ENCODE measurements around the gene OR13C3. TPM values are rescaled to one million over a fixed set of nuclear protein-coding genes. Genes with fewer than 3 reads are reported as not detected.
"Not testable (repeated sequence)": the region's sequence is repeated elsewhere in the genome, so short reads cannot be mapped to it uniquely, and the experiment has no call there.

The OR13C3 gene
- total RNA-seq (2014; rRNA removed; shearing (Covaris generic)), result not detected in 2 replicates
- not detected in 2 replicates for polyA plus RNA-seq (2014; cell fraction: nucleus; rRNA removed)

DNA sequence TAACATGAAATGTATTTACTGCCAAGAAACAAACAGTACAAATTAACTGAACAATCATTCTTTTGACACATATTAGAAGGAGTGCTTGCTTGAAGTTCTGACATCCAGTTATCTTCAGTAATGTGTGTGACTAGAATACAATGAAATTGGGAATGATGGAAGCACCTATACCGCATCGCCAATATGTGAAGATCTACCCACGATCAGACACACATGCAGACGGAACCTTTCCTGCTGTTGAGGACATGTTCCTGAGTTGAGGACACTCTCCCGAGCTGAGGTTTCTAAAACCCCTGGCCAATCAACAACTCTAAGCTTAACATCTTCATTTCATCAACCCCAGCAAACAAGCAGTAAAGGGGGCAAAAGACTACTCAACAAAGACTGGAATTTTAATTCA lies at the start of gene OR13C3:
OR13C3 (minus strand) TSS at position 101 of the 400 bp plus-strand sequence. CDS start 133 bp downstream, outside the sequence.
- DNase-seq (ENCODE audit: extremely low read depth, low read depth), result no peak

DNA sequence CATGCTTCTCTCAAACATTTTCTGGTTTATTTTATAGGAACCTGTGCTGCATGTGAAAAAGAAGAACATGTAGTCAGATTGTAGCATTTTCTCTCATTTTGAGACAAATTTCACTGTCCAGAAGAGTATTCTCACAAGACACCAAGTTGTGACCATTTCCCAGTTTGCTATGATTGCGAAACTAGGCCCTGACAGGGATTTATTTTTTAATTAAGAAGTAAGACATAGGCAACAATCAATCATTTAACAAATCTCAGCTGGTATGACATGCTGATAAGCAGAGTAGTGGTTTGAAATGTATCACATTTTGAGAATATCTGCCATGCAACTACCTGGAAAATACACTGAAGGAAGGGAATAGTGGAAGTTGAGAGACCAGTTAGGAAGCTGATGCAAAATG lies 43.9 kb upstream of the OR13C3 start:
- no peak for DNase-seq (ENCODE audit: extremely low read depth, low read depth)

DNA sequence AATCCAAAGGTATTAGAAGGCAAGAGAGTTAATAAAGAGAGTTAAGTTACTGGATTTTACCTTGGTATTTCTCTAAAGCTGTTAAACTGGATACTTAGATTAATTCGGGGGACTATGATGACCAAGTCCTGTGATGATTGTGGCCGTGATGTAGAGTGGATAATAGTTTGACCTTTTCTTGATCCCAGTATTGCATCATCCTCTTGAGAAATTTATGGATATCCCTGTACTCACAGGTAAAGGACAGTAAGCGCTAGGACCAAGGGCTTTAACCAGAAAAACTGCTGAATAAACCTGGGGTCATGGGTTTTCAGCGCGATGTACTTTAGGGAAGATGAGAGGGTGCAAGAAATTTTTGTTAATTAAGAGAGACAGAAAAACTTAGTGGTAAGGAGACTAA lies 40.6 kb upstream of the OR13C3 start:
- no peak for DNase-seq (ENCODE audit: extremely low read depth, low read depth)

DNA sequence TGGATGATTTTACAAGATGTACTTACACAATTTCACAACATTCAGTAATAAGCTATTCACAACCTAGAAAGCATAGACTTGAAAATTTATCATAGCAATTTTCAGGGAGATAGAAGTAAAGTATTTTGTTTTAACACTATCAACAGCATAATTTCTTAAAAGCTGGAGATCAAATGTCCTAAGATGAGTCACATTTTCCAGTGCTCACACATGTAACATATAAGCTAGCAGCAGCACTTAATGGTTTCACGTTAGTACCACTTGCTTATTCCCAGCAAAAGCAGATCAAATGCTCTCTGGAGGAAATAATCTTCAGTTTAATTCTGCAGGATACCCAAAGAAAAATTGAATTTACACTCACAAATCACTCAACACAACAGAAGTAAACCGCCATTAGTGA lies 38.8 kb upstream of the OR13C3 start:
- DNase-seq (ENCODE audit: extremely low read depth, low read depth), result no peak

DNA sequence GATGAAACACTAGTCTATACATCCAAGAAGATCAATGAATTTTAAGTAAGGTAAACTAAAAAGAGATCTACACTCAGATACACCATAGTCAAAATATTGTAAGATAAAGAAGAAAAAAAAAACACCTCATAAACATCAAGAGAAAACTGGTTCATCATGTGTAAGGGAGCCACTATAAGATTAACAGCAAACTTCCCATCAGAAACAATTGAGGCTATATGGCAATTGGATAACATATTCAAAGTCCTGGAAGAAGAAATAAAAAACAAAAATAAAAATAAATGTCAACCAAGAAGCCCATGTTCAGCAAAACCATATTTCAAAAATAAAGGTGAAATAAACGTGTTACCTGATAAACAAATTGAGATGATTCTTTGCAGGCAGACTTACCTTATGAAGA lies 36.0 kb upstream of the OR13C3 start:
- DNase-seq (ENCODE audit: extremely low read depth, low read depth), result no peak

DNA sequence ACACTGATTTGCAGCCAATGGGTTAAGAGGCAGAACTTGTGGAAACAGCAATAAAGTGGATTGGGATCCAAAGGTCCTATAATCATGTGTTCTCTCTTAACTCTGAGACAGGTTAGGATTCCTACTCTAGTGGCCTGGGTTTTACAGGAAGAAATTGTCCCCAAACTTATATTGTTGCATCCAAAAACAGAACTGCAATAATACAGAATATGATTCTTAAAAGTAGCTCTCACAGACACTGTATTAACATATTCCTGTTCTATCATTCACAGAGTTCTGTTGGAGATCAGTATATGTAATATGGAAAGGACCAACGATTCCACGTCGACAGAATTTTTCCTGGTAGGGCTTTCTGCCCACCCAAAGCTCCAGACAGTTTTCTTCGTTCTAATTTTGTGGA lies 32.2 kb upstream of the OR13C3 start, which contains the start of gene OR13C8:
OR13C8 (plus strand) TSS at position 301 of the 400 bp plus-strand sequence; CDS start at position 301, 0 bp downstream.
- DNase-seq (ENCODE audit: extremely low read depth, low read depth), result no peak

DNA sequence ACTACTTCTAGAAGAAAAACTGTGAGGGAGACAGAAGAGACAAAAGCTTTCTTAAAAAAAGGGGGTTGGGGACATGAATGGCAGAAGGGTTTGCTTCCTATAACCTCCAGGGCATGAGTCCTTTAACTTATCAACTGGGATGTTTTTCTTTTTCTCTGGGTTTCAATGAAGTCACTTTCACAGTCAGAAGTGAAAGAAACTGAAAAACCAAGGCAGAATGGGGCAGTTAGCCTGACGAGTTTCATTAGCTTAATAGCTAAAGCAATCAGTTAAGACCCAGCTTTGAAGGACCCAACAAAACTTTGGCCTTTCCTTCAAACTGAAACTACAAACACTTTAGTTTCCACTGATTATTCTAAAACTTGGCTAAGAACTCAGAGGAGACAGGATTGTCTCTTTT lies 27.7 kb upstream of the OR13C3 start:
- DNase-seq (ENCODE audit: extremely low read depth, low read depth), result no peak

DNA sequence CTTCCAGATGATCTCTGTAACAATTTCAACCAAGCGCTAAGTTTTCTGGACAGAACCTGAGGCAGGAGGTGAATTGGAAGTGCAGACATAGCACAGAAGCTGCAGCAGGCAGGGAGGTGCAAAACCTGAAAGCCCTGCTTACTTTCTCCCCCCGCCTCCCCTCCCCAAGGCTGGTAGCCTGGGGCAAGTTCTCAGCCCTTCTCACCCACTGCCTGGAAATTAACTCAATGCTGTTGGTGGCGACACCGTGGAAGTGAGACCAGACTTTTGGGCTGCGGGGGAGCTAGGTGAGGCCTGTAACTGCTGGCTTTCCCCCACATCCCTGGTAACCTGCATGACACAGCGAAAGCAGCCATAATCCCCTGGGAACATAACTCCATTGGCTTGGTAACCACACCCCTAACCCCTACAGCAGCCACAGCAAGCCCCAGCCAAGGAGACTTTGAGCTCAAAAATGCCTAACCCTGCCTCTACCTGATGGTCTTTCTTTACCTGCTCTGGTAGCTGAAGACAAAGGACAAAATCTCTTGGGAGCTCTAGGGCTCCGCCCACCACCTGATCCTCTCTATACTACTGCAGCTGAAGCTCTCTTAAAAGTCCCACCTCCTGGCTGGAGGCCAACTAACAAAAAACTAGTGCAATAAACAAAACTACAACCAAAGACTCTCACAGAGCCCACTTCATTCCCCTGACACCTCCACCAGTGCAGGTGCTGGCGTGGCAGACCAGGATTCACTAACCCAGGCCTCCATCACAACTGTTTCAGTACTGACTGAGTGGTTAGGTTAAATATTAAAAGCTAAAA lies 20.4 kb upstream of the OR13C3 start:
- DNase-seq (ENCODE audit: extremely low read depth, low read depth), result no peak

DNA sequence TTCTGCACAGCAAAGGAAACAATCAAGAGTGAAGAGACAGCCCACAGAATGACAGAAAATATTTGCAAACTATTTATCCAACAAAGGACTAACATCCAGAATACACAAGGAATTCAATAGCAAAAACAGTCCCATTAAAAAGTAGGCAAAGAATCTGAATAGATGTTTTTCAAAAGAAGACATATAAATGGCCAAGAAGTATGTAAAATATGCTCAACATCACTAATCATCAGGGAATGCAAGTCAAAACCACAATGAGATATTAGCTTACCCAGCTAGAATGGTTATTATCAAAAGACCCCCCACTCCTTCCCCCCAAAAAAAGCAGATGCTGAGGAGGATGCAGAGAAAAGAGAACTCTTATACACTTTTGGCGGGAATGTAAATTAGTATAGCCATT lies 18.9 kb upstream of the OR13C3 start:
- no peak for DNase-seq (ENCODE audit: extremely low read depth, low read depth)

DNA sequence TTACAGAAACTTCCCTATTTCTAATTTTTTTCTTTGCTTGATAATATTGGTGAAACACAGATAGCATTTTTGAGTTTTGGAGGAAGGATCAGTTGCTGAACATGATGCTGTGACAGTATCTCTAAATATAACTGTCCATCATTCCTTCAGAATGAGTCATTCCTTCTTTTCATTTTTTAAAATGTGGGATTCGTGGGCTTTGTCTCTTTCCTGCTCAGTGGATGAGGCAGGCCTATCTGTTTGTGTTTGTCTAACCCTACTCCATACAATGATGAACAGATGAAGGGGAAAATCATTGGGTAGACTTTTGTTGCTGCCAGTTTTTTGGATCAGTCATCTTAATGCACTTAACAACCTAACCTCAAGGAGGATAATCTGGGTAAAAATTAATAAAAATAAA lies 16.6 kb upstream of the OR13C3 start:
- no peak for DNase-seq (ENCODE audit: extremely low read depth, low read depth)

DNA sequence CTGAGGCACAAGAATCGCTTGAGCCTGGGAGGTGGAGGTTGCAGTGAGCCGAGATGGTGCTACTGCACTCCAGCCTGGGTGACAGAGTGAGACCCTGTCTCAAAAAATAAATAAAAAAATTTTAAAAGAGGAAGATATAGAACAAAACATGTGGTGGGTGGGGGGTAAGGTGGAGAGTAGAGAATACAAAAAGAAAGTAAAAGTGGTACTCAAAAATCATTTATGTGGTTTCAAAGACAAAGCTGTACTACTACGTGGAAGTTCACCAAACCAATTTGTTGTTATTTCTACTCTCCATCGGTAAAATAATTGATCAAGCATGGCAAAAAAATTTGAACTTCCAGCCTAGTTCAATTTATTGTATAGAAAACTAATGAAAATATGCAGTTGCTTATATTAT lies 8.0 kb upstream of the OR13C3 start:
- no peak for DNase-seq (ENCODE audit: extremely low read depth, low read depth)

DNA sequence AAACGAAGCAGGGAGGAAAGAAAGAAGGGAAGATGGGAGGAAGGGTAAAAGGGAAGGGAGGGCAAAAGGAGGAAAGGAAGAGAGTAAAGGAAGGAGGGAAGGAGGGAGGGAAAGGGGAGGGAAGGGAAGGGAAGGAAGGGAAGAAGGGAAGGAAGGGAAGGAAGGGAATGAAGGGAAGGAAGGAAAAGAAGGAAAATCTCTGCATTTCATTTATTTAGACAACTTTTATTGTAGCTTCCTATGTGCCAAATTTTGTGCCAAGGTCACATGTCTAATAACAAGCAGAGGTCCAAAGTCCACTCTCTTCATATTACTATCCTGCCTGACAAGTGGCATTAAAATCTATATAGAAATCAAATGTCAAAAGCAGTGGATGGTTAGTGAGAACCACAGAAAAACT lies 2.6 kb upstream of the OR13C3 start:
- DNase-seq (ENCODE audit: extremely low read depth, low read depth), result no peak

DNA sequence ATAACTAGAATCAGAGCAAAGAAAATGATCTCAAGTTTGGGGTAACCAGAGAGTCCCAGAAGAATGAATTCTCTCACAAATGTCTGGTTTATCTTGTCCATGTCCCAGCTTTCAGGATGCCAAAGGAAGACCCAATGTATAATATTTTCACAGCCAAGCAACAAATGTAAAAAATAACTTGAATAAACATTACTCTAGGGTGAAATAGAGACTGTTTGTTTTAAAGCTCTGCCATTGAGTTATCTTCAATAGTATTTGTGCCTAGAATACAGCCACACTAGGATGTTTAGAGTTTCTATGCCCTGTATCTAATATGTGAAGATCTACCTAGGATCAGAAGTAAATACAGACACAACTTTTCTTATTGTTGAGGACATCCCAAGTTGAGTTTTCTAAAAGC lies 9.5 kb downstream of the OR13C3 start, which contains the start of gene OR13C4:
OR13C4 (minus strand) TSS at position 101 of the 400 bp plus-strand sequence; CDS start at position 101, 0 bp downstream.
- DNase-seq (ENCODE audit: extremely low read depth, low read depth), result no peak

DNA sequence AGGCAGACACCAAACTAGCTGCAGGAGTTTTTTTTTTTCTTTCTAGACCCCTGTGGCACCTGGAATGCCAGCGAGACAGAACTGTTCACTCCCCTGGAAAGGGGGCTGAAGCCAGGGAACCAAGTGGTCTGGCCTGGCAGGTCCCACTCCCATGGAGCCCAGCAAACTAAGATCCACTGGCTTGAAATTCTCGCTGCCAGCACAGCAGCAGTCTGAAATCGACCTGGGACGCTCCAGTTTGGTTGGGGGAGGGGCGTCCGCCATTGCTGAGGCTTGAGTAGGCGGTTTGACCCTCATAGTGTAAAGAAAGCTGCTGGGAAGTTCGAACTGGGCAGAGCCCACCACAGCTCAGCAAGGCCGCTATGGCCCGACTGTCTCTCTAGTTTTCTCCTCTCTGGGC lies 16.4 kb downstream of the OR13C3 start:
- DNase-seq (ENCODE audit: extremely low read depth, low read depth), result not testable (repeated sequence)

DNA sequence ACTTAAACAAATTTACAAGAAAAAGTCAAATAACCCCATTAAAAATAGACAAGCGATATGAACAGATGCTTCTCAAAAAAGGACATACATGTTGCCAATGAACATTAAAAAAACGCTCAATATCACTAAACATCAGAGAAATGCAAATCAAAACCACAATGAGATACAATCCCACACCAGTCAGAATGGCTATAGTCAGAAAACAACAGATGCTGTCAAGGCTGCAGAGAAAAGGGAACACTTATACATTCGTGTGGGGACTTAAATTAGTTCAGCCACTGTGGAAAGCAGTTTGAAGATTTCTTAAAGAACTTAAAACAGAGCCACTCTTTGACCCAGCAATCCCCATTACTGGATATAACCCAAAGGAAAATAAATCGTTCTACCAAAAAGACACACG lies 21.8 kb downstream of the OR13C3 start:
- no peak for DNase-seq (ENCODE audit: extremely low read depth, low read depth)

DNA sequence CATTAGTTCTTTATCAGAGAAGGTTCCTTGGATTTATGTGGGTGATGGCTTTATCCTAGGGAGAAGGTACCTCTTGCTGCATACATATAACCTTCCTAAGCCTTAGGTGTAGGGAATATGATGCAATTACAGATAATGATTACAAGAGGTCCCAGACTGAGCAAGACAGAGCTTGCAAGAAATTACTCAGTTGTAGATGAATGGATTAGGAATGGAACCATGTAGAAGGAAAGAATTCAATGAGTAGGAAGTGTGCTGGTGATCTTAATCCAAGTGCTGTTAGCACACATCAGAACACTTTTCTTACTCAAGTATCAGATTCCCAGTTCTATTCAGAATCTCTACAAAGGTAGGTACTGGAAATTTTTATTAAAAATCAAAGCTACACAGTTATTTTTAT lies 30.1 kb downstream of the OR13C3 start:
- DNase-seq (ENCODE audit: extremely low read depth, low read depth), result no peak

DNA sequence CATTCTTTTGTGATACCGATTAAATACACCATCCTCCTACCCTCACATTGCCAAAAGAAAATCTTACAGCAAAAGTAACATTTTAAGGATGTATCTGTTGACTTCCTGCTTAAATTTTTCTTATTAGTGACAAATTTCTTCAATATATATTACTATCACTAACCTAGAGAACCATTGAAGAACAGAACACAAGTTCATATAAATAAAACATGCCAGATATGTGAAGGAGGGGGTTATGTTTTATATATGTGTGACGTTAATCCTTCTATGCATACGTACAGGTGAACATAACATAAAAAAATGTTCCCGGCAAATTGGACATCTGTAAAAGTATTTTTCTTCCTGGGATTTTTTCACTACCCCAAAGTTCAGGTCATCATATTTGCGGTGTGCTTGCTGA lies 32.7 kb downstream of the OR13C3 start, which contains the start of gene OR13F1:
OR13F1 (plus strand) TSS at position 301 of the 400 bp plus-strand sequence; CDS start at position 301, 0 bp downstream.
- no peak for DNase-seq (ENCODE audit: extremely low read depth, low read depth)

DNA sequence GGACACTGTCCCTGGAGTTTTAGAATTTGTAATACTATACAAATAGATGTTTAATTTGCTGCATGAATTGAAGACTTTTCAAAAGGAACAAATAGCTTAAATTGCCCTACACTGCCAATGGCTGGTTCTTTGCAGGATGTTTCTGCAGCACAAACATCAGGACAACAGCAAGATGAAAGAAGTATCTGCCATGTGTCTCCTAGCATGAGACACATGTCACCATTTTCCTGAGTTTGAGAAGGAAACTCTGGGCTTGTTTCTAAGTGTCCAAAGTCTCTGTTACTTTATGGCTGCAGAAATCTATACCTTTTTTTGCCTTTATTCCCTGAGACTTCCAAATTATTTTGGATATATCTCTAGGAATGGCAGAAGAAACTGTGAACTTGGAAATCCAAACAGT lies 33.2 kb downstream of the OR13C3 start:
- no peak for DNase-seq (ENCODE audit: extremely low read depth, low read depth)

DNA sequence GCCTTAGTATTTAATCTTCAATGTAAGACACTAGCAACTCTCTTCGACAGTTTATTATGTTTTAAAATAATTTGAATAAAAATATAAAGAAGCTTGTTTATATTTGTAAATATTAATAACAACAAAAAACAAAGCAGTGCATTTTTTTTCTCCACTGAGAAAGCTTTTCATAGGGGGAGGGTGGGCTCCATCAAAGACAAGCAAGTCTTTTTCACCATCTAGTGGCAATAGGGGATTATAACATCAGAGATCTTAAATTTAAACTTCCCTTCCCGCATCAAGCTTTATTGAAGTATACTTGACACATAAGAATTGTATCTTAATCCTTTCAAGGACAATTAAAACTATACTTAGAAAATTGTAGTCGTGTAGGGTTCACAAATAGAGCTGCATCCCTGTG lies 41.8 kb downstream of the OR13C3 start:
- no peak for DNase-seq (ENCODE audit: extremely low read depth, low read depth)
